Stimulated activated naive CD8-positive, alpha-beta T cell treated with anti-CD3 and anti-CD28 coated beads, Interleukin-15, Interleukin-2, amounts not matched to agents 100 ng/mL and 50 ng/mL, for 24 hours (primary cell): ENCODE data around the gene MUSTN1.

Source experiments
- H3K27ac Mint-ChIP-seq: one replicate; pipeline ENCODE4 v1.8.0; 2021; ENCODE audit warnings: mild to moderate bottlenecking, mixed read lengths
- H3K27me3 Mint-ChIP-seq: one replicate; pipeline ENCODE4 v1.8.0; 2021; ENCODE audit warnings: mixed read lengths
- H3K36me3 Mint-ChIP-seq: one replicate; pipeline ENCODE4 v1.8.0; 2021; ENCODE audit warnings: low read depth, mixed read lengths
- H3K4me1 Mint-ChIP-seq: one replicate; pipeline ENCODE4 v1.8.0; 2021; ENCODE audit warnings: low read depth, mixed read lengths
- H3K4me3 Mint-ChIP-seq: one replicate; pipeline ENCODE4 v1.8.0; 2021; ENCODE audit warnings: mild to moderate bottlenecking, mixed read lengths
- H3K9me3 Mint-ChIP-seq: one replicate; pipeline ENCODE4 v1.8.0; 2021; ENCODE audit warnings: mixed read lengths

The MUSTN1 gene

DNA sequence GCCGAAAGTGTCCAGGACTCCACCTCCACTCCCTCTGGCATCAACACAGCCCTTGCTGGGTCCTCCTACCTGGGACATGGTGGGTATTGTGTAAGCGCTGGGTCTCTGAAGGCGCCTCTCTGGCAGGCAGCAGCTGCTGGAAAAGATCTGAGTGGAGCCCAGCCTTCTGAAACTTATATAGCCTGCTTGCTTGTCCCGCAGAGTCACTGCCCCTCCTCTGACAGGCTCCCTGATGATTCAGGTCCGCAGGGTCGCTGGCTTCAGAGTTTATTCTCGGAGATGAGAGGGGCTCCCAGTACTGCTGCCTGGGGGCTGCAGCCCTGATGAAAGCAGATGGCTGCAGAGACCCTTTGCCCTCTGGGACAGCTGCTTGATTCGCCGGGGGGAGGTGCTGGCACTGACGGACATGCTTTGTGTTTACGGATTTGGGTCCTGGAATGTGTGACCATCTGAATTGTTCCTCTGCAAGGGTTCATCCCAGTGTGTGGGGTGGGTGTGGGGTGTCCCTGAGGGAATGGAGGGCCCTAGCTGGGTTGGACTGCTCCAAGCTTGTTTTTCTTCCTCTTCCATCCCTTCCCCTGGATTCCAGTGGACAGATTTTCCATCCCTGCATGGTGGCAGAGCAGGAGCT lies at the start of gene MUSTN1:
Gene MUSTN1 (minus strand): TSS at position 149 of the 631 bp plus-strand sequence. CDS start 71 bp downstream, at position 78.
- H3K36me3 Mint-ChIP-seq: peaks cover 5% of the 10 kb centered on the region
- H3K9me3 Mint-ChIP-seq: no peaks in the 10 kb centered on the region
- H3K27ac Mint-ChIP-seq: no peak within 1 kb of the TSS
- no peak within 1 kb of the TSS for H3K4me3 Mint-ChIP-seq
- no peaks in the 10 kb centered on the region for H3K27me3 Mint-ChIP-seq
- H3K4me1 Mint-ChIP-seq: peaks cover 29% of the 10 kb centered on the region

DNA sequence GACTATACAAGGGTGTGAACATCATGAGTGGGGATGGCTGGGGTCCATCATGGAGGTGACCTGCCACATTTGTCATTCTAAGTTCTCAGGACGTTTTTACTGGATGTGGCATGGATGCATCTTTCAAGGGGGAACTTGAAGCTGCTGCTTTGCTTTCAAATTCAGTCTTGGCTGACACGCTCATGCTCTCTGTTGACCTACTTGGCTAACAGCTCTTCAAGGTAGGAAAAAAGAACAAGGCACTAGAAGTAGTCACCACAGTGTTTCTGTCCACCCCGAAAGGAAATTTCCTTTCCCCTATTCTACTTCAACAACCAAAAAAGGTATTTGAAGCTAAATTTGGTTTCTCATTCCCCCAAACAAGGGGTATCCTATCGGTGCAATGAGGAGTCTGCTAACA lies 47.6 kb upstream of the MUSTN1 start:
- Mint-ChIP-seq H3K4me3 (no peak overlapping the region), H3K36me3 (peaks cover 26% of the 10 kb centered on the region), H3K27me3 (no peaks in the 10 kb centered on the region), H3K27ac (no peak overlapping the region), H3K4me1 (peaks cover 9% of the 10 kb centered on the region), H3K9me3 (peaks cover 8% of the 10 kb centered on the region)

DNA sequence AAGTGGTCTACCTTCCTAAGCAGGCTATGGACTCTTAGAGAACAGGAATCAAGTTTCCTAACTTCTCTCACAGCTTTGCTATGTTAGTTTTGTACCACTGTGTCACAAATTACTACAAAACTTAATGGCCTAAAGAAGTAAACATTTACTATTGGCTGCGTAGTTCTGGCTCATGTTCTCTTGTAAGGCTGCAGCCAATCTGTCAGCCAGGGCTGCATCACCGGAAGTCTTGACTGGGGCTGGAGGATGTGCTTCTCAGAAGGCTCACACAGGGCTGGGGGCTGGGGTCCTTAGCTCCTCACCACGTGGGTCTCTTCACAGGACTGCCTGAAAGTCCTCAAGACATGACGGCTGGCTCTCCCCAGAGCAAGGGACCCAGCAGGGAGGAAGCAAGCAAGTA lies 47.1 kb upstream of the MUSTN1 start:
- Mint-ChIP-seq H3K27me3 (no peaks in the 10 kb centered on the region), H3K36me3 (peaks cover 25% of the 10 kb centered on the region), H3K4me1 (peaks cover 9% of the 10 kb centered on the region), H3K9me3 (peaks cover 8% of the 10 kb centered on the region), H3K4me3 (no peak overlapping the region), H3K27ac (no peak overlapping the region)

DNA sequence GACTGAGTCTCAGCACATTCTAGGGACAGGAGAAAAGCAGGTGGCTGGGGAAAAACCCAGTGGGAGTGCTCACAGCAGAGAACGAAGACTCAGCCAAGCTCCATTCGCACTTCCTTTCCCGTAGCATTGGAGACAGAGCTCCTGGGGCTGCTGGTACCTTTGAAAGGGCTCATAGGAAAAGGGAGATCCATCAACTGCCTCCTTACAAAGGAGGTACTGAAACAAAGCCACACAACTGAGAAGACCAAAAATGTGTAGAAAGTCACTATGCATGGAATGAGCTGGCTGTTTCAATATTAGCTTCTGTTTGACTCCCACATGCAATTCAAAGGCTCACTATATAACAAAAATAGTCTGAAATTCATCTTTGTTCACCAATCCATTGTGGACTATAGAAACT lies 45.7 kb upstream of the MUSTN1 start:
- Mint-ChIP-seq H3K9me3 (peaks cover 8% of the 10 kb centered on the region), H3K4me3 (no peak overlapping the region), H3K36me3 (peaks cover 14% of the 10 kb centered on the region), H3K27ac (no peak overlapping the region), H3K27me3 (no peaks in the 10 kb centered on the region), H3K4me1 (peaks cover 14% of the 10 kb centered on the region)

DNA sequence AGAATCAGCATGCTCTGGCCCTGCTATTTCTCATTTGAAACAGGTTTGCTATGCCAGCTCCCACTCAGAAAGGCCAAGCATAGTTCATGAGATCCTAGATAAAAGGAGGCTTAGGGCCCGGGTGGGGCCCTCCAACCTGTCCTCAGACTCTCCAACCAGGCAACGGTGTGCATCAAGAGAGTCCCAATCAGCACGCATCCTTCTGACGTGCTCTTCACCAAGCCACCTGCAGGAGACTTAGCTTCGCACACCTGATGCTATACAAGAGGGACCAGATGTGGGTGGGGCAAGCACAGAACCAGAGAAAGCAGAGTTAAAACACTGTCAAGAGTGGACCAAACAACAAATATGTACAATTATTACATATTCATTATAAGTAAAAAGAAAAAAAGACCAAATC lies 45.2 kb upstream of the MUSTN1 start:
- Mint-ChIP-seq H3K9me3 (peaks cover 6% of the 10 kb centered on the region), H3K4me1 (peaks cover 18% of the 10 kb centered on the region), H3K4me3 (no peak overlapping the region), H3K27ac (no peak overlapping the region), H3K36me3 (peaks cover 10% of the 10 kb centered on the region), H3K27me3 (no peaks in the 10 kb centered on the region)

DNA sequence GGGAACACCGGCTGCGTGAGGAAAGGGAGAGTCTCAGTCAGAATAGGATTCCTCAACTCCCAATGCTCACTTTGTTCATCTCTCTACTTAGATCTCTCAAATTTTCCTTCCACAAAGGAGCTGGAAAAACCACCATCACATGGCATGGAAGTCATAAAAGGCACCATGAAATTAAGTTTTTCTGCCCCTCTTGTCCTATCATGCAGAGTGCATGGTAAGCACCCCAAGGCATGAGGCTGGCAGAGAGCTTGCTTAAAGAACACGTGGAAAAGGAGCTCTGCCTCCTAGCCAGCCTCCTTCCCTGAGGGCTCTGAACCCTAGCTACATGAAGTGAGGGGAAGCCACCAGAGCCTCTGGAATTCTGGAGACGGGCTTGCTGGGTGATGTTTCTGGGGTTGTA lies 44.8 kb upstream of the MUSTN1 start:
- peaks cover under 1% of the 10 kb centered on the region for H3K9me3 Mint-ChIP-seq
- no peak overlapping the region for H3K4me3 Mint-ChIP-seq
- peaks cover 8% of the 10 kb centered on the region for H3K36me3 Mint-ChIP-seq
- peaks cover 23% of the 10 kb centered on the region for H3K4me1 Mint-ChIP-seq
- no peaks in the 10 kb centered on the region for H3K27me3 Mint-ChIP-seq
- no peak overlapping the region for H3K27ac Mint-ChIP-seq

DNA sequence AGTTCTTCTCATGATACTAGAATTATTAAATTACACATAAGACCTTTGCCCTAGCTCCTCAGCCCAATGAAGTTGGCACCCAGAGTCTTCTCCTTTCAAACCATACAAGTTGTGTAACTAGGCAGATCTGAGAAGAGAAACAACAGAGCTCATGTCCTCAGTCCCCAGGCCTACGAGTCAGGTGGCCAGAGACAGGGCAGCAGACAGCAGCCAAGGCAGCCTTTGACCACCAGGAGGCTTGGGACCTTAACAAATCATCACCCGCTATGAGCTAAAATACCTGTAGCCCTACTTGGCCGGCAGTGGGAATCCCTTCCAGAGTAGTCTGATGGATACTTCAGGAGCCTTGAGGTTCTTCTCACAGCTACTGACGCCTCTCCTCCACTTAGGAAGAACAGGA lies 44.3 kb upstream of the MUSTN1 start:
- Mint-ChIP-seq H3K27ac (no peak overlapping the region), H3K4me1 (peaks cover 28% of the 10 kb centered on the region), H3K27me3 (no peaks in the 10 kb centered on the region), H3K9me3 (no peaks in the 10 kb centered on the region), H3K36me3 (peaks cover 8% of the 10 kb centered on the region), H3K4me3 (no peak overlapping the region)

DNA sequence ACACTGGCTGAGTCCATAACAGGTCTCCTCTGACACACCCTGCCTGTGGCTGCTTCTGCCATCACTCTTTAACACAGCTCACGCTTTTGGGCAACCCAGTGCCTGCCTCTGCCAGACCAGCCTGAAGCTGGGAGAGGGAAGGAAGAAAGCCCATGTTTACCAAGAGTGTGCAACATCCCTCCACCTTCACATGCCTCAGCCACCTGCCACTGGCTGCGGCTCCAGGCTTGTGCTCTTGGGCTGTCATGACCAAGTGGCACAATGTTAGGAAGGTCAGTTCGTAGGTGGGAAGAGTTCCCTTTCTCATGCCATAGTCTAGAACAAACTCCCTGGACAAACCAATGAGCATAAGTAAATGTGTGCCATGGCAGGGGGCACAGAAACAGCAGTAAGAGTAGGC lies 42.3 kb upstream of the MUSTN1 start:
- no peak overlapping the region for H3K4me3 Mint-ChIP-seq
- H3K36me3 Mint-ChIP-seq: peaks cover 8% of the 10 kb centered on the region
- H3K27me3 Mint-ChIP-seq: no peaks in the 10 kb centered on the region
- H3K9me3 Mint-ChIP-seq: no peaks in the 10 kb centered on the region
- H3K27ac Mint-ChIP-seq: no peak overlapping the region
- peaks cover 37% of the 10 kb centered on the region for H3K4me1 Mint-ChIP-seq

DNA sequence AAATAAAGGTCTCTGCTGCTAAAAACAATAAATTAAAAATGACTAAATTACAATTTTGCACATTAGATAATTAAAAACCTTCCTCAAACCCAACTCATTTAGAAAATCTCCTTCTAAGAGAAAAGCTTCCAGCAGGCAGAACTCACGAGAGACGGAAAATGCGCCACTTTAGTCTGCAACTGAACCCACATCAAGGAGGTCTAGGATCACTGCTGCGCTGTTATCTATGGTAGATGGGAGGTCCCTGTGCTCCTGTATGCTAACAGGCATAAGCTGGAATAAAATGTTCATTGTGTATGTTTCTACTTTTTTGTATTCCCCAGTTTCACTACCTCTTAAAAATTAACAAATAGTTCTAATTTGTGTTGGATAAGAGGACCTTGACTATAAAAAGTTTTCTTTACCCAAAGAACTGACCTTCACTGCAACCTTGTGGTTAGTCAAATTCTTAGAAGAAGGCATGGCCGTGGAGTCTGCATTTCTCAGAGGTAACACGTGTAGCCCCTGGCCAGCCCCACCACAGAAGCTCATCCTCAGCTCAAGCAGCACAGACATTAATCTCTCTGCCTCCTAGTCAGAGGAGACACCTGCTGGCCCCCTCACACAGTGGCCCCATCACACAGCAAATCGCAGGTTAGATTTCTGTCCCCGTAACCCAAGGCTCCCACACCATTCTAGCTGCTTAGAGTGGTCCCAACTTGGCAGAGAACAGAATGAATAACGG lies 40.2 kb upstream of the MUSTN1 start:
- Mint-ChIP-seq H3K27ac (peak overlapping the region; percentile 50), H3K36me3 (peaks cover 8% of the 10 kb centered on the region), H3K4me3 (no peak overlapping the region), H3K9me3 (no peaks in the 10 kb centered on the region), H3K27me3 (no peaks in the 10 kb centered on the region), H3K4me1 (peaks cover 33% of the 10 kb centered on the region)

DNA sequence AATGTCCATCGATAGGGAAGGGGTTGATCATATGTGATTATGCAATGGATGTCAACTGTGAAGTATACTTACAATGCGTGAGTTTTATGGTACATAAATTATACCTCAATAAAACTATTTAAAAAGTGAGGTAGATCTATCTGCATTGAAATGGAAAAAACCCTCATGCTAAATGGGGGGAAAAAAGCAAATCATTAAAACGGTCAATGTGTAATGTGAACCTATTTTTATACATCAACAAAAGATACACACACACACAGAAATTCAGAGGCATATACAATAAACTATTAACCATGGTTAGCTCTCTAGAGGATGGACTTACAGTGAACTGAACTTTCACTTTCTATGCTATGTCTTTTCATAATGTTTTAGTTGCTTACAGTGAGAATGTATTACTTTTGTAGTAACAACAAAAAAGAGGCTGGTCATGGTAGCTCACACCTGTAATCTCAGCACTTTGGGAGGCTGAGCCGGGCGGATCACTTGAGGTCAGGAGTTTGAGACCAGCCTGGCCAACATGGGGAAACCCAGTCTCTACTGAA lies 39.4 kb upstream of the MUSTN1 start:
- no peaks in the 10 kb centered on the region for H3K27me3 Mint-ChIP-seq
- H3K9me3 Mint-ChIP-seq: no peaks in the 10 kb centered on the region
- H3K4me3 Mint-ChIP-seq: no peak overlapping the region
- H3K4me1 Mint-ChIP-seq: peaks cover 32% of the 10 kb centered on the region
- peaks cover 3% of the 10 kb centered on the region for H3K36me3 Mint-ChIP-seq
- peak overlapping the region; percentile 13 for H3K27ac Mint-ChIP-seq

DNA sequence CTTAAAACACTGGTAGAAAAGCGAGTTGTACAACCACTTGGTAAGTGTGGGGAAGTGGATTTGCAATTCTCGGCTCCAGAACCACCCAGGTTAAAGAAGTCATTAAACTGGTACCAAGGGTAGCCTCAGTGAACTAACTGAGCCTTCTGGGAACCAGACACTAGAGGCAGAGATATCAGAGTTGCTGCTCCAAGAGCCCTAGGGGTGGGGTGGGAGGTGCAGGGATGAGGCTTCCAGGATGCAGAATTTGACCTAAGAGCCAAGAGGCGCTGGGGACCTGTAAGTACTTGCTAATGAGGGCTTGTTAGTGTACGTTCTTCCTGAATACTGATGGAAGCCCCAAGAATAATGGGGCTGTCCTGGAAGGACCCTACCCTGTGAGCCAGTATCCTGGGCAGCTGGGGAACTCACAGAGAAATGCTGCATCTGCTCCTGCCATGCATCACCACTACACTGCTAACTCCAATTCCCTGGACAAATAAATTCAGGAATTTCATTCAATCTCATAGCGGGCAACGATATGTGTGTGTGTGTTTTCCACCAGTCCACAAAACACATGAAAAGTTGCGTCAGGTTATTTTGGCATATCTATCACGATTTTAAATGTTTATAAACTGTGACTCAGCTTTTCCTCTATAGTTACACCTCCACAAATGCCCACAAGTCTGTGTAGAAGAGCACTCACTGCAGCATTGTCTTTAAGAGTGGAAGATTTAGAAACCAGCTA lies 38.8 kb upstream of the MUSTN1 start:
- Mint-ChIP-seq H3K4me3 (no peak overlapping the region), H3K27me3 (no peaks in the 10 kb centered on the region), H3K4me1 (peaks cover 32% of the 10 kb centered on the region), H3K9me3 (no peaks in the 10 kb centered on the region), H3K27ac (no peak overlapping the region), H3K36me3 (peaks cover 6% of the 10 kb centered on the region)

DNA sequence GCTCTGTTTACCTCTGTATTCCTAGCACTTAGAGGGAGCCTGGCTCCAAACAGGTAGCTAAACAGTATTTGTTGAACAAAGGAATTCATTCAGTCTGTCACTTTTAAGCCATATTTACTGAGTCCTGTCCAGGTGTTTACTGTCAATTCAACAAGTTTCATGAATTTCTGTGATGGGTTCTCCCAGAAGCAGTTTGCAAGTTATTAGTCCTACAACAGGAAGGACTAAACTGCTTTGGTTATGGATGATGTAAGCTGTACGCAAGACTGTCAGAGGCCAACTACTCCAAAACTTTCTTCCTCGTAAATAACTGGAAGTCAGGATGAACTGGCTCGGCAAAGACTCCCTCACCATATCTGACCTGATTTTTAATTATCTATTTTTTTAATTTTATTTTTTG lies 37.4 kb upstream of the MUSTN1 start:
- Mint-ChIP-seq H3K4me3 (no peak overlapping the region), H3K36me3 (peaks cover 6% of the 10 kb centered on the region), H3K27me3 (no peaks in the 10 kb centered on the region), H3K9me3 (no peaks in the 10 kb centered on the region), H3K27ac (no peak overlapping the region), H3K4me1 (peaks cover 32% of the 10 kb centered on the region)

DNA sequence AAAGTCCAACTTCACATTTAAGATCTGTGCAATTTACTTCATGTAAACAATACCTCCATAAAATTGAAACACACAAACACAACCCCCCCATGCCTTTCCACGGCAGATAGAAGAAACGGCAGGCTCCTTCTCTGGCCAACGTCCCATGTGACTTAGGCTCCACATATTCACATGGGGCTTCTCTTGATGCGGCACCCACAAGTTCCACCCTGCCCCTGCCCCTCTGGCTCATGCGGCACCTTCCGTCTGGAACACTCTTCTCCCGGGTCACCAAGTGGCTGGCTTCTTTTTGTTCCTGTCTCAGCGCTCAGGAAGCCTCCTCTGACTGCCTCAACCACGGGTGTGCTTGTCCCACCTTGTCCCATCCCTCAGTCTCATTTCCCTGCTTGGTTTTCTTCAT lies 36.9 kb upstream of the MUSTN1 start:
- H3K27ac Mint-ChIP-seq: no peak overlapping the region
- no peaks in the 10 kb centered on the region for H3K27me3 Mint-ChIP-seq
- peaks cover 6% of the 10 kb centered on the region for H3K36me3 Mint-ChIP-seq
- H3K4me1 Mint-ChIP-seq: peaks cover 32% of the 10 kb centered on the region
- no peak overlapping the region for H3K4me3 Mint-ChIP-seq
- H3K9me3 Mint-ChIP-seq: no peaks in the 10 kb centered on the region

DNA sequence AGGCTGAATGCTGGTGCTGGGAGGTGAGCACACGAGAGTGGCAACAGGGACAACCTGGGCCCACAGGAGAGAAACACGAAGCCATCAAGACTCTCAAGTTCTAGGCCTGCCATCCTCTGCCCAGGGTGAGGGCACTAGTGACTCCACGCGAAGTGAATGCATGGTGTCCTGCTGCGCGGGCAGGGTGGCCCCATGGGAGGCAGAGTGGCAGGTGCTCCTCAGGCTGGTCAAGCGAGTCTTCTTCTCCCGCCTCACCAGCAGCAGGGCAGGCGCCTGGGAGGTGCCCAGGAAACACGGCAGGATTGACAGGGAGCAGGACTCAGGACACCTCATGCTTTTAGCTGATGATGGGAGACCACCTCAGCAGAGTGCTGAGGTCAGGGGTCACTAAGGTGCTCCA lies 35.7 kb upstream of the MUSTN1 start:
- peaks cover 27% of the 10 kb centered on the region for H3K4me1 Mint-ChIP-seq
- H3K27ac Mint-ChIP-seq: no peak overlapping the region
- no peaks in the 10 kb centered on the region for H3K27me3 Mint-ChIP-seq
- no peak overlapping the region for H3K4me3 Mint-ChIP-seq
- peaks cover 15% of the 10 kb centered on the region for H3K36me3 Mint-ChIP-seq
- peaks cover 10% of the 10 kb centered on the region for H3K9me3 Mint-ChIP-seq

DNA sequence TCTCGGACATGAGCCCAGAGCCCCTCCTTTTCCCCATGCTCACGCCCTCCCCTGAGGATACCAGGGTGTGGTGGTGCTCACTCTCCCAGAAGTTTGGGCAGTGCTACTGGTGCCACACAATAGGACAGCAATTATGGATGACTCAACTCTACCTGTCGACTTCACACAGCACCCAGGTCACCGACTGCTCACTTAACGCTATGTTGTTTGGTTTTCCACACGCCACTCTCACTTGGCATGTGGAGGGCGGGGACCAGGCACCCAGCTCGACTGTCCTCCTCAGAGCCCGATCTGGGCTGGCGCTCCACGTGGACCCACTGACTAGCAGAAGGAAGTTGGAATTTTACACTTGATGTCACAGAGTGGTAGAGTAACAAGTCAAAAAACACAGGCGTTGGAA lies 31.6 kb upstream of the MUSTN1 start:
- Mint-ChIP-seq H3K27me3 (no peaks in the 10 kb centered on the region), H3K36me3 (peaks cover 38% of the 10 kb centered on the region), H3K9me3 (peaks cover 17% of the 10 kb centered on the region), H3K27ac (no peak overlapping the region), H3K4me3 (no peak overlapping the region), H3K4me1 (peaks cover 4% of the 10 kb centered on the region)
